MCF 10A (cell line): ENCODE data around the gene EHBP1L1. TPM values are rescaled to one million over a fixed set of nuclear protein-coding genes. Genes with fewer than 3 reads are reported as not detected.

Source experiments
- BruUV-seq: library from RNA; stranded (reverse); fragments of 400-500 nt; replicated peaks from 2 replicates; lab custom pipeline; 2021; lab: Mats Ljungman, UMichigan
- CTCF ChIA-PET: fragments of 300-600 bp; sonication (Branson Sonifier 250); formaldehyde crosslinking; extraction: SDS; loops from one replicate; lab custom pipeline; 2021; ENCODE audit warnings: antibody characterized with exemption, inconsistent platforms; lab: Yijun Ruan, JAX
- POLR2A ChIA-PET: fragments of 300-600, 350-650 bp; sonication (Branson Sonifier 250); formaldehyde crosslinking; extraction: SDS; loops from one replicate; lab custom pipeline; 2020; ENCODE audit warnings: antibody characterized with exemption, inconsistent platforms; lab: Yijun Ruan, JAX
- DNase-seq: peaks from one replicate; pipeline ENCODE4 v3.0.0-alpha.2; 2018; ENCODE audit not compliant: unreplicated experiment
- H3K27ac Mint-ChIP-seq: one replicate; pipeline ENCODE4 v1.8.0; 2022; ENCODE audit warnings: mild to moderate bottlenecking, low read depth, mixed read lengths; ENCODE audit not compliant: unreplicated experiment
- H3K27me3 Mint-ChIP-seq: one replicate; pipeline ENCODE4 v1.8.0; 2022; ENCODE audit warnings: mixed read lengths; ENCODE audit not compliant: insufficient read depth, unreplicated experiment
- H3K36me3 Mint-ChIP-seq: one replicate; pipeline ENCODE4 v1.8.0; 2022; ENCODE audit warnings: mild to moderate bottlenecking, moderate library complexity, mixed read lengths; ENCODE audit not compliant: insufficient read depth, unreplicated experiment
- H3K4me1 Mint-ChIP-seq: one replicate; pipeline ENCODE4 v1.8.0; 2022; ENCODE audit warnings: mixed read lengths; ENCODE audit not compliant: insufficient read depth, unreplicated experiment
- H3K4me3 Mint-ChIP-seq: one replicate; pipeline ENCODE4 v1.8.0; 2022; ENCODE audit warnings: mild to moderate bottlenecking, moderate library complexity, mixed read lengths; ENCODE audit not compliant: unreplicated experiment
- H3K9me3 Mint-ChIP-seq: one replicate; pipeline ENCODE4 v1.8.0; 2022; ENCODE audit warnings: mixed read lengths; ENCODE audit not compliant: unreplicated experiment
- intact Hi-C: fragments of 100-400 bp; cut with micrococcal nuclease; formaldehyde crosslinking; loops from 2 replicates; pipeline ENCODE4 v1.14.1; 2022
- total RNA-seq: library from RNA; stranded (reverse); gene quantifications from 2 replicates; pipeline ENCODE4 v1.2.3, GENCODE V29; 2022
- TF ChIP-seq, protein P1 (sequence below): fragments of 200-600 bp; IDR thresholded peaks from one replicate; pipeline ENCODE4 v1.8.0; 2022; ENCODE audit warnings: antibody characterized with exemption, mild to moderate bottlenecking; ENCODE audit not compliant: unreplicated experiment

The EHBP1L1 gene
- total RNA-seq, 1 experiment from 2014 or later, result 31.3 TPM

GRCh38 chr11:65584106-65584505 lies 8.3 kb downstream of the EHBP1L1 start:
- H3K4me1 Mint-ChIP-seq, result peaks cover 10% of the 10 kb centered on the region
- no peak overlapping the region for H3K4me3 Mint-ChIP-seq
- BruUV-seq, result no TSS peak
- ChIA-PET POLR2A (interaction anchor here (0.9 kb wide), 1 partner anchor 285 kb away, joined by 3 read pairs; no protein-coding TSS in a partner anchor), CTCF (interaction anchor here (2.5 kb wide), 1 partner anchor 9 kb away, joined by 9 read pairs; no protein-coding TSS in a partner anchor)
- intact Hi-C loops, result no loop called here
- TF ChIP-seq, protein P1, sequence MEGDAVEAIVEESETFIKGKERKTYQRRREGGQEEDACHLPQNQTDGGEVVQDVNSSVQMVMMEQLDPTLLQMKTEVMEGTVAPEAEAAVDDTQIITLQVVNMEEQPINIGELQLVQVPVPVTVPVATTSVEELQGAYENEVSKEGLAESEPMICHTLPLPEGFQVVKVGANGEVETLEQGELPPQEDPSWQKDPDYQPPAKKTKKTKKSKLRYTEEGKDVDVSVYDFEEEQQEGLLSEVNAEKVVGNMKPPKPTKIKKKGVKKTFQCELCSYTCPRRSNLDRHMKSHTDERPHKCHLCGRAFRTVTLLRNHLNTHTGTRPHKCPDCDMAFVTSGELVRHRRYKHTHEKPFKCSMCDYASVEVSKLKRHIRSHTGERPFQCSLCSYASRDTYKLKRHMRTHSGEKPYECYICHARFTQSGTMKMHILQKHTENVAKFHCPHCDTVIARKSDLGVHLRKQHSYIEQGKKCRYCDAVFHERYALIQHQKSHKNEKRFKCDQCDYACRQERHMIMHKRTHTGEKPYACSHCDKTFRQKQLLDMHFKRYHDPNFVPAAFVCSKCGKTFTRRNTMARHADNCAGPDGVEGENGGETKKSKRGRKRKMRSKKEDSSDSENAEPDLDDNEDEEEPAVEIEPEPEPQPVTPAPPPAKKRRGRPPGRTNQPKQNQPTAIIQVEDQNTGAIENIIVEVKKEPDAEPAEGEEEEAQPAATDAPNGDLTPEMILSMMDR, result no peak
- no peak for DNase-seq
- no peak overlapping the region for H3K27ac Mint-ChIP-seq
- H3K27me3 Mint-ChIP-seq, result no peaks in the 10 kb centered on the region
- peaks cover 26% of the 10 kb centered on the region for H3K36me3 Mint-ChIP-seq
- no peaks in the 10 kb centered on the region for H3K9me3 Mint-ChIP-seq

GRCh38 chr11:65584723-65585171 lies 8.9 kb downstream of the EHBP1L1 start:
- peaks cover 10% of the 10 kb centered on the region for H3K4me1 Mint-ChIP-seq
- H3K36me3 Mint-ChIP-seq, result peaks cover 26% of the 10 kb centered on the region
- TF ChIP-seq, protein P1, result no peak
- intact Hi-C loops, result no loop called here
- H3K27me3 Mint-ChIP-seq, result no peaks in the 10 kb centered on the region
- DNase-seq, result no peak
- ChIA-PET POLR2A (no interaction called here), CTCF (interaction anchor here (2.5 kb wide), 1 partner anchor 9 kb away, joined by 9 read pairs; no protein-coding TSS in a partner anchor)
- H3K27ac Mint-ChIP-seq, result no peak overlapping the region
- no TSS peak for BruUV-seq
- H3K4me3 Mint-ChIP-seq, result no peak overlapping the region
- no peaks in the 10 kb centered on the region for H3K9me3 Mint-ChIP-seq

- TF ChIP-seq, protein P1, result no peak
- no peak overlapping the region for H3K4me3 Mint-ChIP-seq
- H3K4me1 Mint-ChIP-seq, result peaks cover 10% of the 10 kb centered on the region
- BruUV-seq, result no TSS peak
- DNase-seq, result no peak
- CTCF ChIA-PET, result interaction anchor here (0.7 to 2.5 kb wide), 3 partner anchors 8 to 159 kb away, joined by 3 to 9 read pairs (median 3); no protein-coding TSS in a partner anchor
- intact Hi-C loops, result no loop called here
- POLR2A ChIA-PET, result no interaction called here
- H3K9me3 Mint-ChIP-seq, result no peaks in the 10 kb centered on the region
- peaks cover 21% of the 10 kb centered on the region for H3K36me3 Mint-ChIP-seq
- H3K27me3 Mint-ChIP-seq, result no peaks in the 10 kb centered on the region
- H3K27ac Mint-ChIP-seq, result no peak overlapping the region
Observed at GRCh38 chr11:65585396-65586246, 9.8 kb downstream of the EHBP1L1 start.

- ChIA-PET POLR2A (interaction anchor here (1.0 to 1.2 kb wide), 2 partner anchors 8 to 11 kb away, joined by 3 to 6 read pairs; partner anchors contain the start of gene EHBP1L1), CTCF (interaction anchor here (0.5 to 2.4 kb wide), 4 partner anchors 14 to 1997 kb away, joined by 3 to 6 read pairs (median 3); no protein-coding TSS in a partner anchor)
- Mint-ChIP-seq H3K9me3 (no peaks in the 10 kb centered on the region), H3K4me3 (no peak overlapping the region), H3K27ac (no peak overlapping the region), H3K4me1 (peaks cover 10% of the 10 kb centered on the region), H3K27me3 (no peaks in the 10 kb centered on the region), H3K36me3 (peaks cover 21% of the 10 kb centered on the region)
- BruUV-seq, result no TSS peak
- TF ChIP-seq, protein P1, result no peak
- intact Hi-C loops, result no loop called here
- DNase-seq, result no peak
Observed at GRCh38 chr11:65586247-65586630, 10.4 kb downstream of the EHBP1L1 start.
